ENCODE results near the gene EXOSC2.

EXOSC2 gene

DNA sequence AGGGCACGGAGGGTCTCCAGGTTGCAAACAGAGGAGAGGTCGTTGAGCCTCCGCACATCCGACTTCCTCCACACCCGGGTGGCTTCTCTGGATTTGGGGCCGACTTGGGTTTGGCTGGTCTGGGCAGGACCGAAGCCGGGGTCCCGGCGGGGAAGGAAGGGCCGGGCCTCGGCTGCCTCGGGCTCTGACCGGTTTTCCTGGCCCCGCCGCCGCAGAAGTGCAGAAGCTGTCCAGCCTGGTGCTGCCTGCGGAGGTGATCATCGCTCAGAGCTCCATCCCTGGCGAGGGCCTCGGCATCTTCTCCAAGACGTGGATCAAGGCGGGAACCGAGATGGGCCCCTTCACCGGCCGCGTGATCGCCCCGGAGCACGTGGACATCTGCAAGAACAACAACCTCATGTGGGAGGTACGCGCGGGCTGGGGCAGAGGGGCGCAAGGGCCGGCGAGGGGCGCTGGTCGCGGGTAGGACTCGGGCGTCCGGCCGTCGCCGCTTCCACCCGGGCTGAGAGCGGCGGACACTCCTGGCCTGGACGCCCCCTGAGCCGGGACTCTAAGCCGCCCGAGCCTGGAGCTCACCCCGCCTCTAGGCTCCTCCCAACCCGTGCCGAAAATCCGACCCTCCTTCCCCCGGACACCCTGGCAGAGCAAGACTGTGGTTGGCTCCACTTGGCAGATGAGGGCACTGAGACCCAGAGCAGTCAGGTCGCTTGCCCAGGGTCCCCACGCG, 27.0 kb upstream of the EXOSC2 start:
- ChIA-PET POLR2A (no interaction called here), CTCF (interaction anchor here (0.9 kb wide), 1 partner anchor 16 kb away, joined by 3 read pairs; no protein-coding TSS in a partner anchor)
- no peak for DNase-seq (ENCODE audit: extremely low spot score)
- TF ChIP-seq, protein P1, sequence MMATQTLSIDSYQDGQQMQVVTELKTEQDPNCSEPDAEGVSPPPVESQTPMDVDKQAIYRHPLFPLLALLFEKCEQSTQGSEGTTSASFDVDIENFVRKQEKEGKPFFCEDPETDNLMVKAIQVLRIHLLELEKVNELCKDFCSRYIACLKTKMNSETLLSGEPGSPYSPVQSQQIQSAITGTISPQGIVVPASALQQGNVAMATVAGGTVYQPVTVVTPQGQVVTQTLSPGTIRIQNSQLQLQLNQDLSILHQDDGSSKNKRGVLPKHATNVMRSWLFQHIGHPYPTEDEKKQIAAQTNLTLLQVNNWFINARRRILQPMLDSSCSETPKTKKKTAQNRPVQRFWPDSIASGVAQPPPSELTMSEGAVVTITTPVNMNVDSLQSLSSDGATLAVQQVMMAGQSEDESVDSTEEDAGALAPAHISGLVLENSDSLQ (IDR thresholded peaks at IDR 0.05) = no peak
- TF ChIP-seq SP1 (IDR thresholded peaks at IDR 0.05) = no peak
- no peak for TF ChIP-seq SUZ12 (IDR thresholded peaks at IDR 0.05)
- TF ChIP-seq L3MBTL2 (conservative IDR thresholded peaks at IDR 0.05) = no peak
- TF ChIP-seq NFRKB (IDR thresholded peaks at IDR 0.05) = no peak
- TF ChIP-seq BHLHE40 (IDR thresholded peaks at IDR 0.05; ENCODE audit: borderline replicate concordance) = no peak
- TF ChIP-seq FOXA1 (IDR thresholded peaks at IDR 0.05) = no peak
- no peak for TF ChIP-seq FOXM1 (IDR thresholded peaks at IDR 0.05; ENCODE audit: borderline replicate concordance)
- TF ChIP-seq FOXK2 (IDR thresholded peaks at IDR 0.05) = no peak
- no peak for TF ChIP-seq CTBP1 (IDR thresholded peaks at IDR 0.05; ENCODE audit: borderline replicate concordance)

DNA sequence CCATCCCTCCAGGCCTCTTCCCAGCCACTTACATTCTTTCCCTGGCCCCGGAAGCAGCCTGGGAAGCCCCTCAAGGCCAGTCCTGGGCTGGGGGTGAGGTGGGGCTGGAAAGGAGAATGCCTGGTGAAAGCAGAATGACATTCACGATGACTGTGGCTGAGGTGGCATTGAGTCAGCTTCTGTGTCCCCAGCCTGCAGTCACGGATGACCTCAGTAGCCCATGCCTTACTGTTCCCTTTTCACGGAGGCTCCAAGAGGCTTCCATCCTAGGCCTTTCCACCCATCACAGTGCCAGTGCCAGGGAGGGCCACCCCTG, 26.5 kb upstream of the EXOSC2 start:
- ChIA-PET POLR2A (no interaction called here), CTCF (interaction anchor here (0.9 kb wide), 1 partner anchor 16 kb away, joined by 3 read pairs; no protein-coding TSS in a partner anchor)
- TF ChIP-seq FOXM1 (IDR thresholded peaks at IDR 0.05; ENCODE audit: borderline replicate concordance) = no peak
- TF ChIP-seq HDGF (IDR thresholded peaks at IDR 0.05; ENCODE audit: borderline replicate concordance) = no peak
- no peak for TF ChIP-seq ELF4 (IDR thresholded peaks at IDR 0.05)
- no peak for TF ChIP-seq TARDBP (IDR thresholded peaks at IDR 0.05)
- no peak for TF ChIP-seq NFRKB (IDR thresholded peaks at IDR 0.05)
- no peak for TF ChIP-seq CTBP1 (IDR thresholded peaks at IDR 0.05; ENCODE audit: borderline replicate concordance)
- no peak for TF ChIP-seq ARNT (IDR thresholded peaks at IDR 0.05)
- no peak for TF ChIP-seq BHLHE40 (IDR thresholded peaks at IDR 0.05; ENCODE audit: borderline replicate concordance)
- TF ChIP-seq FOXK2 (IDR thresholded peaks at IDR 0.05) = no peak
- no peak for TF ChIP-seq ZNF384 (IDR thresholded peaks at IDR 0.05)
- no peak for TF ChIP-seq SP1 (IDR thresholded peaks at IDR 0.05)
- TF ChIP-seq L3MBTL2 (conservative IDR thresholded peaks at IDR 0.05) = no peak
- TF ChIP-seq, protein P1 (IDR thresholded peaks at IDR 0.05) = no peak
- TF ChIP-seq FOXA1 (IDR thresholded peaks at IDR 0.05) = no peak
- no peak for TF ChIP-seq LEF1 (IDR thresholded peaks at IDR 0.05; ENCODE audit: borderline replicate concordance)
- no peak for TF ChIP-seq SUZ12 (IDR thresholded peaks at IDR 0.05)
- DNase-seq (ENCODE audit: extremely low spot score) = no peak

DNA sequence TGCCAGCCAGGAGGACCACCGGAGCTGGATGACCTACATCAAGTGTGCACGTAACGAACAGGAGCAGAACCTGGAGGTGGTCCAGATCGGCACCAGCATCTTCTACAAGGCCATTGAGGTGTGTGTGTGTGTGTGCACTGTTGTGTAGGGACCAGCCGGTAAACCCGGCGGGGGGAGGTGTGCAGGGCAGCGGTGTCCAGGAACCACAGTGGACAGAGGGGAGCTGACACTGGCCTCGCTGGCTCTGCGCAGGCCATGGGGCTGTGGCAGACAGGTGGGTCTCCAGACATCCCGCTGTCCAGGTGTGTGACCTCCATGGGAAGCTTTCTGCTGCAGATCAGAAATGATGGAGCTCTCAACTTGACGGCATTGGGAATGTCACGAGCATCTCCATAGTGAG, 25.4 kb upstream of the EXOSC2 start:
- DNase-seq (ENCODE audit: extremely low spot score) = no peak
- POLR2A ChIA-PET = no interaction called here
- CTCF ChIA-PET = interaction anchor here (0.5 kb wide), 1 partner anchor 15 kb away, joined by 4 read pairs; no protein-coding TSS in a partner anchor
- TF ChIP-seq SUZ12 (IDR thresholded peaks at IDR 0.05) (no peak), FOXK2 (IDR thresholded peaks at IDR 0.05) (no peak), BHLHE40 (IDR thresholded peaks at IDR 0.05; ENCODE audit: borderline replicate concordance) (no peak), LEF1 (IDR thresholded peaks at IDR 0.05; ENCODE audit: borderline replicate concordance) (no peak), ELF4 (IDR thresholded peaks at IDR 0.05) (no peak)

DNA sequence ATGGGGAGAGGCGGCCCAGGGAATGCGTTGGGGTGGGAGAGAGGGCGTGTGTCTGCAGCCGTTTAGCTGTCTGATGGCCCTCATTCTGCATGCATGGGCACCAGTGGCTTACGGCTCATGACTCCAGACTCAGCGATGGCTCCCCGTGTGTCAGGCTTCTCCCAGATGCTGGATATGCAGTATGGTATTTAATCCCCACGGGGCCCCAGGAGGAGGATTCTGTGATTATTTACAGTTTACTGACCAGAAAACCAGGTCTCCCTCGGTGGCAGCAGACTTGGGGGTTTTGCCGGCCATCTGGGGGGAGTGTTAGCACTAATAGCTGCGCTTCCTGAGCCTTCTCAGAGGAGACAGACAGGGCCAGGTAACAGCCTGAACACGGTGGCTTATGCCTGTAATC, 24.9 kb upstream of the EXOSC2 start:
- ChIA-PET POLR2A (no interaction called here), CTCF (interaction anchor here (0.5 kb wide), 1 partner anchor 14 kb away, joined by 4 read pairs; no protein-coding TSS in a partner anchor)
- TF ChIP-seq ARNT (IDR thresholded peaks at IDR 0.05) (no peak), SP1 (IDR thresholded peaks at IDR 0.05) (no peak), NFRKB (IDR thresholded peaks at IDR 0.05) (no peak), FOXA1 (IDR thresholded peaks at IDR 0.05) (no peak), FOXK2 (IDR thresholded peaks at IDR 0.05) (no peak), ELF4 (IDR thresholded peaks at IDR 0.05) (no peak), ZNF384 (IDR thresholded peaks at IDR 0.05) (no peak)
- TF ChIP-seq, protein P1 (IDR thresholded peaks at IDR 0.05) = no peak
- DNase-seq (ENCODE audit: extremely low spot score) = no peak

DNA sequence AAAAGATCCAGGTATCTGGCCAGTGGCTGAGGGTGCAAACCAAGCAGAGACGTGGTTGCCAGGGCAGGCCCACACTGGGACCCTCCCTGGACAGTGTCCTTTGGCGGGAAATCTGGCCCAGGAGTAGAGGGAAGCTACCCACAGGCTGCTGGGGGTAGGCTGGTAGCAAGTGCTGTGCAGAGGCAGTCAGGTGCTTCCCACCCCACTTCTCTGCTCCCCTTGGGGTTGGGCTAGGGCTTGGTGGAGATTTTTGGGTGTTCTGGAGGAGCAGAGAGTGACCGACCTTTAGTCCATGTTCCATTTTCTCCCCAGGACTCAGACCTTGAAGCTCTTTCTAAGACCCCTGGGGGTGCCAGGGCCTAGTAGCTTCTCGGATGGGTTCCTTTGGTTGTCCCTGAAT, 23.6 kb upstream of the EXOSC2 start:
- ChIA-PET CTCF (no interaction called here), POLR2A (no interaction called here)
- no peak for DNase-seq (ENCODE audit: extremely low spot score)
- TF ChIP-seq SP1 (IDR thresholded peaks at IDR 0.05) = no peak
- no peak for TF ChIP-seq ARNT (IDR thresholded peaks at IDR 0.05)
- TF ChIP-seq BHLHE40 (IDR thresholded peaks at IDR 0.05; ENCODE audit: borderline replicate concordance) = no peak
- no peak for TF ChIP-seq FOXA1 (IDR thresholded peaks at IDR 0.05)

DNA sequence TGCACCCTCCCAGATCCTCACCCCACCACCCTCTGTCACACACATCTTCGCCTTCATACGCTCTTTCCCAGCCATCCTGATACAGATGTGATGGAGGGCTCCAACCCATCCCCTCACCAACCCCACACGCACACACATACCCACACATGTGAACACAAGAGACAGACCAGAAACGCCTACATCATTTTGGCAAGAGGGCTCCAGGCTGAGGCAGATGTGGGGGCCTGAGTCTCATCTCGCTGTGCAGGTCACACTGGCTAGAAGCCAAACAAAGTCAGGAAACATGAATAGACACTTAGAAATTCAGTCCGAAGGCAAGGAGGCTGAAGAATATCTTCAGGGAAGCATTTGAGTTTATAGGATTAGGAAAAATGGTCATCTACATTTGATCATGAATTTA, 22.9 kb upstream of the EXOSC2 start:
- CTCF ChIA-PET = no interaction called here
- no peak for DNase-seq (ENCODE audit: extremely low spot score)
- POLR2A ChIA-PET = no interaction called here
- no peak for TF ChIP-seq BHLHE40 (IDR thresholded peaks at IDR 0.05; ENCODE audit: borderline replicate concordance)

DNA sequence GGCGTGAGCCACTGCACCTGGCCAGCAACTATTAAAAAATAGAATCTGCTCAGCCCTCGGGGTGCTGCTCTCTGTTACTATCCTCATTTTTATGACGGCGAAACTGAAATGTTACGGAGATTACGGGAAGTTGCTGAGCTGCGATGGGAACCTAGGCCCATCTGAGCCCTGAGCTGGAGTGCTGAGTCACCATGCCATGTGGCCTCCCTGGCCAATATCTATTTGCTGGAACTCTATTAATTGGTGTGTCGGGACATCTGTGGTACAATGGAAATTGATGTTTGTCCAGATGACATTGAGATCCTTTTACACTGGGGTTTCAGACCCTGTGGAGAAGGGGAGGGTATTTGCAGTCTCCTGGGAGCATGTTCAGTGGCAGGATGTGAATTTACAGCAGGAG, 21.1 kb upstream of the EXOSC2 start:
- POLR2A ChIA-PET = no interaction called here
- DNase-seq (ENCODE audit: extremely low spot score) = no peak
- no peak for TF ChIP-seq ELF4 (IDR thresholded peaks at IDR 0.05)
- CTCF ChIA-PET = interaction anchor here (1.2 kb wide), 1 partner anchor 10 kb away, joined by 14 read pairs; no protein-coding TSS in a partner anchor

All from HEK293T (cell line).